ENCODE measurements around the gene ARSA.

DNA sequence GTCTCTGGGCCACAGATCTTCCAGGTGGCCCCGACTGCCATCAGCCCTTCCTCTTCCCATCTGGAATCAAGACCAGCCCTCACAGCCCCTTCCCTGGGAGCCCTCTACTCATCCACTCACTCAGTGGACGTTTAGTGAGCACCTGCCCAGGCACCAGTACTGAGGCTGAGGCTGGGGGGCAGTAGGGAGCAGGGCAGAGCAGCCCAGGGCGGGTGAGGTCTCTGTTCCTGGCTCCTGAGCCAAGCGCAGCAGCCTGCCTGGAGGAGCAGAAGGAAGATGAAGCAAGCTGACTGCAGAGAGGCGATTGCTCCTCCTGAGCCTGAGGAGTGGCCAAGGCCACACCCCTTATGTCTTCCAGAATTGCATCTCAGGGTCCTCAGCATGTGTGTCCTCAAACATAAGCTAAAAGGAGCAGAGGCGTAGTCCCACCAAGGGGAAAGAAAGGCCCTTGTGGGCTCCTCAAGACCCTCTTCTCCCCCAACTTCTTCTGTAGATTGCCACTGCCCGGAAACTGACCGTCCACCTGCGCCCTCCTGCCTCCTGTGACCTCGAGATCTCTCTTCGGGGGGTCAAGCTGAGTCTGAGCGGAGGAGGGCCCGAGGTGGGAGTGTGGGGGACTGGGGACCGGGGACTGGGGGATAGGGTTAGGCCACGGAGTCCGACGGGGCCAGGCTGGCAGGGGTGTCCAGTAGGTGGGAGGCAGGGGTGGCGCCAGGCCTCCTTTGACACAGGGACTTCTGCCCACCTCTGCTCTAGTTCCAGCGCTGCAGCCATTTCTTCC, 21.6 kb downstream of the ARSA start:
- TF ChIP-seq SPI1 (IDR thresholded peaks at IDR 0.05; ENCODE audit: low read depth, low read length) (no peak), POLR2AphosphoS5 (IDR thresholded peaks at IDR 0.05; ENCODE audit: low read depth, low read length) (no peak), TAF1 (IDR thresholded peaks at IDR 0.05; ENCODE audit: low read depth, low read length) (no peak), POLR2A (IDR thresholded peaks at IDR 0.05; ENCODE audit: low read depth, low read length) (no peak), POU2F2 (IDR thresholded peaks at IDR 0.05; ENCODE audit: low read depth, low read length) (no peak), PAX5 (IDR thresholded peaks at IDR 0.05; ENCODE audit: insufficient read depth, low read length, severe bottlenecking) (no peak)

All from GM12891 (cell line).